Smooth muscle cell (in vitro differentiated cells): ENCODE results near the gene PRDX2. TPM values are rescaled to one million over a fixed set of nuclear protein-coding genes. Genes with fewer than 3 reads are reported as not detected.
A peak's percentile ranks its signal among the peaks of the same experiment; 100 is the strongest.

ENCODE experiments used
- DNase-seq: peaks from one replicate; lab custom pipeline; 2025; ENCODE audit not compliant: unreplicated experiment; lab: John Stamatoyannopoulos, UW
- H2AFZ ChIP-seq: fragments of 200-600 bp; sonication (generic); 2 replicates; pipeline ENCODE4 v1.6.0; 2016; ENCODE audit warnings: antibody characterized with exemption, low read depth, mild to moderate bottlenecking
- H3F3A ChIP-seq: fragments of 200-600 bp; sonication (generic); 2 replicates; pipeline ENCODE4 v1.6.0; 2017; ENCODE audit warnings: antibody characterized with exemption, low read depth
- H3K27ac ChIP-seq: fragments of 200-600 bp; sonication (generic); 2 replicates; pipeline ENCODE4 v1.5.1; 2016; ENCODE audit warnings: low read depth, mild to moderate bottlenecking
- H3K27me3 ChIP-seq: fragments of 200-600 bp; sonication (generic); 2 replicates; pipeline ENCODE4 v1.6.1; 2016; ENCODE audit warnings: low read depth, mild to moderate bottlenecking
- H3K36me3 ChIP-seq: fragments of 200-600 bp; sonication (generic); 2 replicates; pipeline ENCODE4 v1.5.1; 2016; ENCODE audit warnings: low read depth
- H3K4me1 ChIP-seq: fragments of 200-600 bp; sonication (generic); 2 replicates; pipeline ENCODE4 v1.5.1; 2016; ENCODE audit warnings: low read depth
- H3K4me2 ChIP-seq: fragments of 200-600 bp; sonication (generic); 2 replicates; pipeline ENCODE4 v1.6.0; 2016; ENCODE audit warnings: mild to moderate bottlenecking
- H3K4me3 ChIP-seq: fragments of 200-600 bp; sonication (generic); 2 replicates; pipeline ENCODE4 v1.5.1; 2016; ENCODE audit warnings: mild to moderate bottlenecking
- H3K79me2 ChIP-seq: fragments of 200-600 bp; sonication (generic); 2 replicates; pipeline ENCODE4 v1.6.0; 2016; ENCODE audit warnings: low read depth, mild to moderate bottlenecking
- H3K9ac ChIP-seq: fragments of 200-600 bp; sonication (generic); 2 replicates; pipeline ENCODE4 v1.6.0; 2016; ENCODE audit warnings: low read depth
- H3K9me3 ChIP-seq: fragments of 200-600 bp; sonication (generic); replicated peaks from 2 replicates; pipeline ENCODE4 v1.5.1; 2016; ENCODE audit warnings: low read depth
- H4K20me1 ChIP-seq: fragments of 200-600 bp; sonication (generic); 2 replicates; pipeline ENCODE4 v1.6.0; 2016; ENCODE audit warnings: low read depth
- WGBS: methylation state at CpG from one replicate; pipeline ENCODE4 v1.1.7; 2016; ENCODE audit warnings: low lambda C conversion rate; 5-methylcytosine and 5-hydroxymethylcytosine counted together
- polyA plus RNA-seq: library from polyadenylated mRNA; unstranded; fragments of >200 nt; fragmentation: Nextera tagmentation; extraction: Ambion mirVana; gene quantifications from 2 replicates; pipeline ENCODE4 v1.2.1, GENCODE V29; 2016
- total RNA-seq: library from RNA; depleted of rRNA; stranded (reverse); fragments of >200 nt; gene quantifications from 2 replicates; pipeline ENCODE4 v1.2.3, GENCODE V29; 2014
- TF ChIP-seq, protein P1 (sequence below): fragments of 200-600 bp; sonication (generic); IDR thresholded peaks from 2 replicates; pipeline ENCODE4 v1.5.1; 2017; ENCODE audit warnings: borderline replicate concordance, mild to moderate bottlenecking, antibody characterized with exemption; ENCODE audit not compliant: insufficient read depth, poor library complexity, severe bottlenecking

Gene PRDX2
- total and polyA plus RNA-seq, 2 experiments from 2014 or later = 371 to 400 TPM

DNA sequence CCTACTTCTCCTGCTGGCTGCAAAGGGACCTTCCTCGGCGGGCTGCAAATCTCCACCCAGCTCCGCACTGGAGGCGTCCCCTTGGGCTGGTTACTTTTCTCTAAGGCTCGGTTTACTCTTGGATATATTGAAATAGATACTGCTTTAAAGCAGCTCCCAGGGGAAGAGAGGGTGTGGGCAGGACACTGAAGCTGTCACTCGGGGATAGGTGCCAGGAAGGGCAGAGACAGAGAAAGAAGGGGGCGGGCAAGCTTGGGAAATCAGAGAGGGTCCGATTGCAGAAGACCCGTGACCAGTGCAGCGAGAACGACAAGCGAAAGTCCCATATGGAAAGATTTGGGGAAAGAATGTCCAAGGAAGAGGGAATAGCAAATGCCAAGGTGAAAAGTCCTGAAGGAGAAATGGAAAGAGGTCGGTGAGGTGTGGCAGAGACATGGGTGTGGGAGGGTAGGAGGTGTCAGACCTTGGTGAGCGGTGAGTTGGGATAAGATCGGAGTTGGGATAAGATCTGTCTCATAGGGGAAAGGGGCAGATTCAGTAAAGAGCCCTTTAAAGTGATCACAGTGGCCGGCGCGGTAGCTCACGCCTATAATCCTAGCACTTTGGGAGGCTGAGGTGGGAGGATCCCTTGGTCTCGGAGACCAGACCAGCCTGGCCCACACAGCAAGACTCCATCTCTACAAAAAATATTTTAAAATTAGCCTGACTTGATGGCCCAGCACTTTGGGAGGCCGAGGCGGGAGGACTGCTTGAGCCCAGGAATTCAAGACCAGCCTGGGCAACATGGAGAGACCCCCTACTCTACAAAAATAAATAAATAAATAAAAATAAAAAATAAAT lies 887 bp upstream of the PRDX2 start:
- WGBS = 57% methylated on average over 22 of the region's 22 CpGs
- no peaks in the 10 kb centered on the region for H3K9me3 ChIP-seq

DNA sequence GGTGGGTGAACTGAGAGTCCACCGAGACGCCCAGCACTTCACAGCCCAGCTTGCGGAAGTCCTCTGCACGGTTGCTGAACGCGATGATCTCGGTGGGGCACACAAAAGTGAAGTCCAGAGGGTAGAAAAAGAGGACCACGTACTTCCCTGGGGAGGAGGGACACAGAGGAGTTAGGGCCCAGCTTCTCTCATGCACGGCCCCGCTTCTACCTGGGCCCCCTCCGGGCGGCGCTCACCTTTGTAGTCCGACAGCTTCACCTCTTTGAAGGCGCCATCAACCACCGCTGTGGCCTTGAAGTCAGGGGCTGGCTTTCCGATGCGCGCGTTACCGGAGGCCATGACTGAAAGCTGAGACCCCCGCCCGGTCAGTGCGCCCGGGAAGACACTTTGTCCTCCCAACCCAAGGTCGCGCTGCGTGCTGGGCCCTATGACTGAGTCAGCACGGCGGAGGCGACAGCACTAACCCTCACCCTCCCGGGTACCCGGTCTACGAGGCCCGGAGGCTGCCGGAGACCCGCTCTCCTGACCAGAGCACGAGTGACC lies 606 bp downstream of the PRDX2 start:
- no peak for DNase-seq
- peak overlapping the region; percentile 100 for H3K4me2 ChIP-seq
- peaks cover 11% of the 10 kb centered on the region for H3K4me1 ChIP-seq
- H3K79me2 ChIP-seq = peaks cover 5% of the 10 kb centered on the region
- H3K27ac ChIP-seq = no peak overlapping the region
- no peaks in the 10 kb centered on the region for H3K36me3 ChIP-seq
- peak overlapping the region; percentile 66 for H2AFZ ChIP-seq
- peak overlapping the region; percentile 88 for H3K4me3 ChIP-seq
- H3K9me3 ChIP-seq = no peaks in the 10 kb centered on the region
- WGBS = 9% methylated on average over 38 of the region's 38 CpGs
- no peaks in the 10 kb centered on the region for H3K27me3 ChIP-seq
- TF ChIP-seq, protein P1, sequence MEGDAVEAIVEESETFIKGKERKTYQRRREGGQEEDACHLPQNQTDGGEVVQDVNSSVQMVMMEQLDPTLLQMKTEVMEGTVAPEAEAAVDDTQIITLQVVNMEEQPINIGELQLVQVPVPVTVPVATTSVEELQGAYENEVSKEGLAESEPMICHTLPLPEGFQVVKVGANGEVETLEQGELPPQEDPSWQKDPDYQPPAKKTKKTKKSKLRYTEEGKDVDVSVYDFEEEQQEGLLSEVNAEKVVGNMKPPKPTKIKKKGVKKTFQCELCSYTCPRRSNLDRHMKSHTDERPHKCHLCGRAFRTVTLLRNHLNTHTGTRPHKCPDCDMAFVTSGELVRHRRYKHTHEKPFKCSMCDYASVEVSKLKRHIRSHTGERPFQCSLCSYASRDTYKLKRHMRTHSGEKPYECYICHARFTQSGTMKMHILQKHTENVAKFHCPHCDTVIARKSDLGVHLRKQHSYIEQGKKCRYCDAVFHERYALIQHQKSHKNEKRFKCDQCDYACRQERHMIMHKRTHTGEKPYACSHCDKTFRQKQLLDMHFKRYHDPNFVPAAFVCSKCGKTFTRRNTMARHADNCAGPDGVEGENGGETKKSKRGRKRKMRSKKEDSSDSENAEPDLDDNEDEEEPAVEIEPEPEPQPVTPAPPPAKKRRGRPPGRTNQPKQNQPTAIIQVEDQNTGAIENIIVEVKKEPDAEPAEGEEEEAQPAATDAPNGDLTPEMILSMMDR = no peak
- peaks cover 6% of the 10 kb centered on the region for H4K20me1 ChIP-seq
- peaks cover 9% of the 10 kb centered on the region for H3F3A ChIP-seq
- peak overlapping the region; percentile 74 for H3K9ac ChIP-seq

More for the DNA sequence above, 887 bp upstream of the PRDX2 start:
- H3K4me3 ChIP-seq = peak overlapping the region; percentile 88
- H3K9ac ChIP-seq = no peak overlapping the region
- H3K4me2 ChIP-seq = peak overlapping the region; percentile 100
- no peak for DNase-seq
- TF ChIP-seq, protein P1 = no peak
- peaks cover 14% of the 10 kb centered on the region for H3K4me1 ChIP-seq
- no peaks in the 10 kb centered on the region for H3K36me3 ChIP-seq
- peaks cover 5% of the 10 kb centered on the region for H3K79me2 ChIP-seq
- no peaks in the 10 kb centered on the region for H3K27me3 ChIP-seq
- peaks cover 6% of the 10 kb centered on the region for H4K20me1 ChIP-seq
- H2AFZ ChIP-seq = peak overlapping the region; percentile 66
- peaks cover 2% of the 10 kb centered on the region for H3F3A ChIP-seq
- no peak overlapping the region for H3K27ac ChIP-seq

DNA sequence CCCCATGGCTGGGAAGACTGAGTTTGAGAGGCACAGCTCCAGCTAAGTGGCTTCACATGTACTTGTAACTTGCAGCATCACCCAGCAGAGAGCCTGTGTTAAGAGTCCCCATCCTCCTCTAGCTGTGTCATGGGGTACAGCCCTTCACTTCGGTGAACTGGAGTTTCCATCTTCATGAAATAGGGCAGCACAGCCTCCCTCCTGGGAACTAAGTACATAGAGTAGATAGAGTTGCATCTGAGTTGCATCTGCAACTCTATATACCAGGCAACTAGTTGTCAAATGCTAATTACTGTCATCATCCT lies 1.2 kb downstream of the PRDX2 start:
- TF ChIP-seq, protein P1 = no peak
- Histone ChIP-seq H3K9ac (no peak overlapping the region), H3K27ac (no peak overlapping the region), H3F3A (peaks cover 9% of the 10 kb centered on the region), H3K27me3 (no peaks in the 10 kb centered on the region), H3K4me3 (peak overlapping the region; percentile 88), H2AFZ (no peak overlapping the region), H3K9me3 (no peaks in the 10 kb centered on the region), H4K20me1 (peaks cover 6% of the 10 kb centered on the region), H3K4me1 (peaks cover 11% of the 10 kb centered on the region), H3K36me3 (no peaks in the 10 kb centered on the region), H3K4me2 (peak overlapping the region; percentile 100), H3K79me2 (peaks cover 5% of the 10 kb centered on the region)
- WGBS = 87% methylated on average over 1 of the region's 1 CpG
- DNase-seq = no peak
